ENCODE results near the gene CCZ1.
"Not testable (repeated sequence)": the region's sequence is repeated elsewhere in the genome, so short reads cannot be mapped to it uniquely, and the experiment has no call there.

- not testable (repeated sequence) for TF ChIP-seq CTCF (IDR thresholded peaks at IDR 0.05; ENCODE audit: low read depth, low read length, poor library complexity, severe bottlenecking); EZH2phosphoT487 (IDR thresholded peaks at IDR 0.05; ENCODE audit: borderline replicate concordance, low read length)
Observed at GRCh38 chr7:5973580-5973979, 75.0 kb downstream of the CCZ1 start.
